BLaER1 treated with 17β-estradiol and CSF1 and Interleukin-3, amounts not matched to agents 10 nM and 100 nM (cell line): Measurements from ENCODE around the gene SMARCA2.

ENCODE experiments used
- H3K27ac ChIP-seq, 11 experiments: shearing (Covaris generic); formaldehyde crosslinking; 2 replicates each; pipeline ENCODE4 v1.8.1; 2022
- H3K27me3 ChIP-seq, 11 experiments: shearing (Covaris generic); formaldehyde crosslinking; 2 replicates each; pipeline ENCODE4 v1.8.1; 2022
- H3K36me3 ChIP-seq, 11 experiments: shearing (Covaris generic); formaldehyde crosslinking; 2 replicates each; pipeline ENCODE4 v1.8.1; 2022
- H3K4me1 ChIP-seq, 10 experiments: shearing (Covaris generic); formaldehyde crosslinking; 2 replicates each; pipeline ENCODE4 v1.8.1; 2022
- H3K4me2 ChIP-seq, 11 experiments: shearing (Covaris generic); formaldehyde crosslinking; 2 replicates each; pipeline ENCODE4 v1.8.1; 2022
- H3K4me3 ChIP-seq, 10 experiments: shearing (Covaris generic); formaldehyde crosslinking; 2 replicates each; pipeline ENCODE4 v1.8.1; 2022
- H3K9ac ChIP-seq, 11 experiments: shearing (Covaris generic); formaldehyde crosslinking; 2 replicates each; pipeline ENCODE4 v1.8.1; 2022
- H3K9me3 ChIP-seq, 11 experiments: shearing (Covaris generic); formaldehyde crosslinking; replicated peaks in 1 of 11; 2 replicates each; pipeline ENCODE4 v1.8.1; 2022
- H4K20me1 ChIP-seq, 11 experiments: shearing (Covaris generic); formaldehyde crosslinking; 2 replicates each; pipeline ENCODE4 v1.8.1; 2022
- Cebpa-rat ChIP-seq, 11 experiments: shearing (Covaris generic); IDR thresholded peaks; 2 replicates each; pipeline ENCODE4 v1.8.1; 2022

Gene SMARCA2

GRCh38 chr9:2164268-2164667 is 149.1 kb downstream of the SMARCA2 start:
- H3K36me3 ChIP-seq: peaks cover 59 to 74% (median 67%) of the 10 kb centered on the region in 11 experiments
- H3K27me3 ChIP-seq: peaks cover 0 to 4% (median 0%) of the 10 kb centered on the region in 11 experiments; a peak in 2 of 22 replicates
- H3K9ac ChIP-seq: no peak overlapping the region
- peak overlapping the region; percentile 68 to 87 (median 81); a peak in 19 of 22 replicates for H3K4me2 ChIP-seq
- peak overlapping the region in 2 of 11 experiments; percentile 74 to 99; a peak in 4 of 22 replicates for H3K27ac ChIP-seq
- TF ChIP-seq Cebpa-rat (IDR thresholded peaks at IDR 0.05): no peak
- H3K4me3 ChIP-seq: no peak overlapping the region; a peak in 1 of 20 replicates
- H4K20me1 ChIP-seq: peaks cover 0 to 71% (median 0%) of the 10 kb centered on the region in 11 experiments; a peak in 3 of 22 replicates
- H3K9me3 ChIP-seq: peaks cover 5 to 25% (median 19%) of the 10 kb centered on the region in 11 experiments; a peak in 18 of 22 replicates
- peaks cover 36 to 58% (median 52%) of the 10 kb centered on the region in 10 experiments for H3K4me1 ChIP-seq

- Histone ChIP-seq H3K9ac (no peak overlapping the region), H3K27me3 (peaks cover 0 to 4% (median 0%) of the 10 kb centered on the region in 11 experiments; a peak in 2 of 22 replicates), H3K27ac (no peak overlapping the region), H3K4me1 (peaks cover 21 to 40% (median 35%) of the 10 kb centered on the region in 10 experiments), H3K36me3 (peaks cover 78 to 94% (median 87%) of the 10 kb centered on the region in 11 experiments), H3K4me3 (no peak overlapping the region), H3K9me3 (peaks cover 21 to 45% (median 38%) of the 10 kb centered on the region in 11 experiments; a peak in 21 of 22 replicates), H3K4me2 (no peak overlapping the region), H4K20me1 (peaks cover 0 to 55% (median 0%) of the 10 kb centered on the region in 11 experiments; a peak in 3 of 22 replicates)
- TF ChIP-seq Cebpa-rat (IDR thresholded peaks at IDR 0.05): no peak
Observed at GRCh38 chr9:2166203-2166602, 151.1 kb downstream of the SMARCA2 start.

GRCh38 chr9:2169035-2169434 is 153.9 kb downstream of the SMARCA2 start:
- no peak overlapping the region for H3K27ac ChIP-seq
- peaks cover 0 to 4% (median 0%) of the 10 kb centered on the region in 11 experiments; a peak in 1 of 22 replicates for H3K27me3 ChIP-seq
- H4K20me1 ChIP-seq: peaks cover 0 to 41% (median 0%) of the 10 kb centered on the region in 11 experiments; a peak in 3 of 22 replicates
- no peak overlapping the region for H3K4me3 ChIP-seq
- peaks cover 48 to 71% (median 56%) of the 10 kb centered on the region in 11 experiments for H3K9me3 ChIP-seq
- no peak overlapping the region for H3K9ac ChIP-seq
- no peak overlapping the region for H3K4me2 ChIP-seq
- H3K4me1 ChIP-seq: peaks cover under 1 to 12% (median 7%) of the 10 kb centered on the region in 10 experiments; a peak in 18 of 20 replicates
- TF ChIP-seq Cebpa-rat (IDR thresholded peaks at IDR 0.05): no peak
- H3K36me3 ChIP-seq: peaks cover 98 to 100% (median 100%) of the 10 kb centered on the region in 11 experiments

- H3K36me3 ChIP-seq: peaks cover 82 to 100% (median 99%) of the 10 kb centered on the region in 11 experiments
- H3K4me2 ChIP-seq: no peak overlapping the region
- H3K27ac ChIP-seq: no peak overlapping the region
- no peaks in the 10 kb centered on the region for H3K27me3 ChIP-seq
- H3K4me1 ChIP-seq: no peaks in the 10 kb centered on the region
- peaks cover 0 to 27% (median 0%) of the 10 kb centered on the region in 11 experiments; a peak in 3 of 22 replicates for H4K20me1 ChIP-seq
- no peak for TF ChIP-seq Cebpa-rat (IDR thresholded peaks at IDR 0.05)
- no peak overlapping the region for H3K4me3 ChIP-seq
- H3K9me3 ChIP-seq: peaks cover 48 to 67% (median 56%) of the 10 kb centered on the region in 11 experiments
- H3K9ac ChIP-seq: no peak overlapping the region
Observed at GRCh38 chr9:2170722-2171121, 155.6 kb downstream of the SMARCA2 start.

GRCh38 chr9:2173170-2173569 is 158.0 kb downstream of the SMARCA2 start:
- H3K4me1 ChIP-seq: peaks cover 0 to 4% (median 0%) of the 10 kb centered on the region in 10 experiments; a peak in 5 of 20 replicates
- peaks cover 58 to 100% (median 86%) of the 10 kb centered on the region in 11 experiments for H3K36me3 ChIP-seq

GRCh38 chr9:2173861-2174260 is 158.7 kb downstream of the SMARCA2 start:
- no peak overlapping the region for H3K4me2 ChIP-seq
- H3K27me3 ChIP-seq: no peaks in the 10 kb centered on the region
- no peak overlapping the region for H3K4me3 ChIP-seq
- H3K9ac ChIP-seq: no peak overlapping the region
- H3K36me3 ChIP-seq: peaks cover 51 to 97% (median 79%) of the 10 kb centered on the region in 11 experiments
- peaks cover 0 to 10% (median 0%) of the 10 kb centered on the region in 10 experiments; a peak in 6 of 20 replicates for H3K4me1 ChIP-seq
- H3K9me3 ChIP-seq: peaks cover 40 to 52% (median 48%) of the 10 kb centered on the region in 11 experiments
- peaks cover 0 to 14% (median 0%) of the 10 kb centered on the region in 11 experiments; a peak in 2 of 22 replicates for H4K20me1 ChIP-seq
- H3K27ac ChIP-seq: no peak overlapping the region
- TF ChIP-seq Cebpa-rat (IDR thresholded peaks at IDR 0.05): no peak

More at GRCh38 chr9:2173170-2173569, 158.0 kb downstream of the SMARCA2 start:
- no peaks in the 10 kb centered on the region for H3K27me3 ChIP-seq
- TF ChIP-seq Cebpa-rat (IDR thresholded peaks at IDR 0.05): no peak
- H3K4me2 ChIP-seq: no peak overlapping the region
- H3K4me3 ChIP-seq: no peak overlapping the region
- H3K27ac ChIP-seq: no peak overlapping the region
- no peak overlapping the region for H3K9ac ChIP-seq
- peaks cover 0 to 10% (median 0%) of the 10 kb centered on the region in 11 experiments; a peak in 2 of 22 replicates for H4K20me1 ChIP-seq
- H3K9me3 ChIP-seq: peaks cover 40 to 58% (median 51%) of the 10 kb centered on the region in 11 experiments

GRCh38 chr9:2174306-2174705 is 159.2 kb downstream of the SMARCA2 start:
- H3K27me3 ChIP-seq: no peaks in the 10 kb centered on the region

GRCh38 chr9:2174911-2175310 is 159.8 kb downstream of the SMARCA2 start:
- peaks cover 0 to 25% (median 0%) of the 10 kb centered on the region in 11 experiments; a peak in 2 of 22 replicates for H4K20me1 ChIP-seq
- H3K4me2 ChIP-seq: no peak overlapping the region
- peaks cover 40 to 92% (median 68%) of the 10 kb centered on the region in 11 experiments for H3K36me3 ChIP-seq
- no peaks in the 10 kb centered on the region for H3K27me3 ChIP-seq
- peaks cover 29 to 42% (median 39%) of the 10 kb centered on the region in 11 experiments for H3K9me3 ChIP-seq
- H3K4me3 ChIP-seq: no peak overlapping the region
- no peak overlapping the region for H3K27ac ChIP-seq
- H3K9ac ChIP-seq: no peak overlapping the region
- TF ChIP-seq Cebpa-rat (IDR thresholded peaks at IDR 0.05): no peak
- peaks cover 0 to 10% (median 0%) of the 10 kb centered on the region in 10 experiments; a peak in 6 of 20 replicates for H3K4me1 ChIP-seq

More at GRCh38 chr9:2174306-2174705, 159.2 kb downstream of the SMARCA2 start:
- no peak overlapping the region for H3K27ac ChIP-seq
- H3K4me1 ChIP-seq: peaks cover 0 to 10% (median 0%) of the 10 kb centered on the region in 10 experiments; a peak in 6 of 20 replicates
- H3K4me2 ChIP-seq: no peak overlapping the region
- H3K9ac ChIP-seq: no peak overlapping the region
- H3K4me3 ChIP-seq: no peak overlapping the region
- TF ChIP-seq Cebpa-rat (IDR thresholded peaks at IDR 0.05): no peak
- peaks cover 35 to 48% (median 45%) of the 10 kb centered on the region in 11 experiments for H3K9me3 ChIP-seq
- H3K36me3 ChIP-seq: peaks cover 46 to 93% (median 75%) of the 10 kb centered on the region in 11 experiments
- peaks cover 0 to 19% (median 0%) of the 10 kb centered on the region in 11 experiments; a peak in 2 of 22 replicates for H4K20me1 ChIP-seq

GRCh38 chr9:2177121-2177520 is 162.0 kb downstream of the SMARCA2 start:
- Histone ChIP-seq H3K4me1 (peaks cover 0 to 10% (median 0%) of the 10 kb centered on the region in 10 experiments; a peak in 6 of 20 replicates), H3K4me2 (no peak overlapping the region), H3K4me3 (no peak overlapping the region), H4K20me1 (peaks cover 0 to 28% (median 0%) of the 10 kb centered on the region in 11 experiments; a peak in 2 of 22 replicates), H3K27ac (no peak overlapping the region), H3K36me3 (peaks cover 26 to 87% (median 60%) of the 10 kb centered on the region in 11 experiments), H3K9ac (no peak overlapping the region), H3K27me3 (no peaks in the 10 kb centered on the region), H3K9me3 (peaks cover 9 to 24% (median 16%) of the 10 kb centered on the region in 11 experiments)
- no peak for TF ChIP-seq Cebpa-rat (IDR thresholded peaks at IDR 0.05)
